Suprapubic skin (tissue), 4 donors: Measurements from ENCODE around the gene IGSF23. TPM values are rescaled to one million over a fixed set of nuclear protein-coding genes. Genes with fewer than 3 reads are reported as not detected.
"Not testable (repeated sequence)": the region's sequence is repeated elsewhere in the genome, so short reads cannot be mapped to it uniquely, and the experiment has no call there.

Experiments
- DNase-seq, 2 donors: peaks; one replicate each; pipeline ENCODE4 v3.0.0-alpha.2; 2019; ENCODE audit warnings: low spot score in 2 of 2
- H3K27ac ChIP-seq: fragments of 200-600 bp; sonication (generic); one replicate; pipeline ENCODE4 v1.5.1; 2019
- H3K27me3 ChIP-seq: fragments of 200-600 bp; sonication (generic); one replicate; pipeline ENCODE4 v1.5.1; 2019
- H3K36me3 ChIP-seq: fragments of 200-600 bp; sonication (generic); one replicate; pipeline ENCODE4 v1.5.1; 2019
- H3K4me1 ChIP-seq: fragments of 200-600 bp; sonication (generic); one replicate; pipeline ENCODE4 v1.5.1; 2019
- H3K4me3 ChIP-seq: fragments of 200-600 bp; sonication (generic); one replicate; pipeline ENCODE4 v1.5.1; 2019; ENCODE audit warnings: mild to moderate bottlenecking
- H3K9me3 ChIP-seq: fragments of 200-600 bp; sonication (generic); one replicate; pipeline ENCODE4 v1.5.1; 2019
- CTCF ChIP-seq, 2 donors: fragments of 200-600 bp in 1 of 2; fragments of 450-650 bp in 1 of 2; sonication (generic) in 1 of 2; IDR thresholded peaks; one replicate each; pipeline ENCODE4 v1.5.1; 2016 to 2019; ENCODE audit warnings: antibody characterized with exemption in 2 of 2, mild to moderate bottlenecking in 1 of 2, moderate library complexity in 1 of 2
- EP300 ChIP-seq: sonication (generic); formaldehyde crosslinking; IDR thresholded peaks from one replicate; pipeline ENCODE4 v1.6.1; 2017; ENCODE audit warnings: antibody characterized with exemption
- POLR2A ChIP-seq, 2 donors: fragments of 450-650 bp; IDR thresholded peaks; one replicate each; pipeline ENCODE4 v1.6.1; 2017; ENCODE audit warnings: antibody characterized with exemption in 2 of 2, mild to moderate bottlenecking in 2 of 2, moderate library complexity in 2 of 2
- POLR2AphosphoS5 ChIP-seq, 3 donors: sonication (generic); formaldehyde crosslinking; IDR thresholded peaks; one replicate each; pipeline ENCODE4 v1.6.1; 2017; ENCODE audit warnings: antibody characterized with exemption in 3 of 3
- WGBS: methylation state at CpG from one replicate; pipeline ENCODE4 v1.1.5; 2018; 5-methylcytosine and 5-hydroxymethylcytosine counted together
- total RNA-seq, 4 donors: library from RNA; depleted of rRNA; stranded (reverse); fragments of >200 nt; gene quantifications; one replicate each; pipeline ENCODE4 v1.1.0, GENCODE V29; 2016

The IGSF23 gene
- total RNA-seq, 4 donors from 2014 or later, result not detected

- TF ChIP-seq POLR2AphosphoS5 (IDR thresholded peaks at IDR 0.05) (no peak), EP300 (no peak), POLR2A (IDR thresholded peaks at IDR 0.05) (no peak), CTCF (IDR thresholded peaks at IDR 0.05) (no peak)
- Histone ChIP-seq H3K9me3 (no peaks in the 10 kb centered on the region), H3K4me1 (no peaks in the 10 kb centered on the region), H3K27me3 (no peaks in the 10 kb centered on the region), H3K27ac (no peak overlapping the region), H3K36me3 (no peaks in the 10 kb centered on the region), H3K4me3 (no peak overlapping the region)
- 75% methylated on average over 4 of the region's 4 CpGs for WGBS
- no peak for DNase-seq
These were observed 10.3 kb downstream of the IGSF23 start for GRCh38 chr19:44623626-44624025.

- no peak for TF ChIP-seq CTCF (IDR thresholded peaks at IDR 0.05)
- no peak for TF ChIP-seq EP300
- no peak for TF ChIP-seq POLR2A (IDR thresholded peaks at IDR 0.05)
- no peak for TF ChIP-seq POLR2AphosphoS5 (IDR thresholded peaks at IDR 0.05)
- Histone ChIP-seq H3K4me1 (no peaks in the 10 kb centered on the region), H3K9me3 (no peaks in the 10 kb centered on the region), H3K36me3 (no peaks in the 10 kb centered on the region), H3K4me3 (no peak overlapping the region), H3K27ac (no peak overlapping the region), H3K27me3 (no peaks in the 10 kb centered on the region)
- no peak for DNase-seq
- 98% methylated on average over 4 of the region's 4 CpGs for WGBS
These were observed 11.5 kb downstream of the IGSF23 start for GRCh38 chr19:44624840-44625354.

GRCh38 chr19:44625637-44626036 lies 12.3 kb downstream of the IGSF23 start:
- H3K4me1 ChIP-seq, DNase-seq, H3K4me3 ChIP-seq, H3K27ac ChIP-seq, H3K27me3 ChIP-seq, H3K36me3 ChIP-seq, H3K9me3 ChIP-seq: not testable (repeated sequence)
- 93% methylated on average over 4 of the region's 4 CpGs for WGBS

GRCh38 chr19:44626048-44626624 lies 12.8 kb downstream of the IGSF23 start:
- 33% methylated on average over 1 of the region's 1 CpG for WGBS
- Histone ChIP-seq H3K4me3 (no peak overlapping the region), H3K36me3 (no peaks in the 10 kb centered on the region), H3K27me3 (no peaks in the 10 kb centered on the region), H3K9me3 (no peaks in the 10 kb centered on the region), H3K27ac (no peak overlapping the region), H3K4me1 (no peaks in the 10 kb centered on the region)
- TF ChIP-seq POLR2AphosphoS5 (IDR thresholded peaks at IDR 0.05) (no peak), EP300 (no peak), CTCF (IDR thresholded peaks at IDR 0.05) (no peak), POLR2A (IDR thresholded peaks at IDR 0.05) (no peak)
- no peak for DNase-seq

- no peak for DNase-seq
- TF ChIP-seq CTCF (IDR thresholded peaks at IDR 0.05) (no peak), POLR2AphosphoS5 (IDR thresholded peaks at IDR 0.05) (no peak), POLR2A (IDR thresholded peaks at IDR 0.05) (no peak), EP300 (no peak)
- Histone ChIP-seq H3K9me3 (no peaks in the 10 kb centered on the region), H3K4me1 (no peaks in the 10 kb centered on the region), H3K4me3 (no peak overlapping the region), H3K36me3 (no peaks in the 10 kb centered on the region), H3K27me3 (no peaks in the 10 kb centered on the region), H3K27ac (no peak overlapping the region)
- 94% methylated on average over 3 of the region's 4 CpGs for WGBS
These were observed 14.3 kb downstream of the IGSF23 start for GRCh38 chr19:44627631-44628030.

GRCh38 chr19:44628793-44629192 lies 15.4 kb downstream of the IGSF23 start:
- WGBS, result 78% methylated on average over 3 of the region's 3 CpGs
- H3K9me3 ChIP-seq, result no peaks in the 10 kb centered on the region
- no peaks in the 10 kb centered on the region for H3K36me3 ChIP-seq
- no peak for DNase-seq
- H3K27me3 ChIP-seq, result no peaks in the 10 kb centered on the region
- H3K4me3 ChIP-seq, result no peak overlapping the region
- H3K4me1 ChIP-seq, result no peaks in the 10 kb centered on the region
- H3K27ac ChIP-seq, result no peak overlapping the region
- TF ChIP-seq EP300, result no peak
- TF ChIP-seq CTCF (IDR thresholded peaks at IDR 0.05), result no peak
- no peak for TF ChIP-seq POLR2AphosphoS5 (IDR thresholded peaks at IDR 0.05)
- no peak for TF ChIP-seq POLR2A (IDR thresholded peaks at IDR 0.05)

- not testable (repeated sequence) for H3K9me3 ChIP-seq, H3K27ac ChIP-seq, H3K4me1 ChIP-seq, H3K36me3 ChIP-seq, DNase-seq, H3K4me3 ChIP-seq, H3K27me3 ChIP-seq
- 79% methylated on average over 8 of the region's 8 CpGs for WGBS
These were observed 18.2 kb downstream of the IGSF23 start for GRCh38 chr19:44631611-44632010.

GRCh38 chr19:44634058-44634457 lies 20.7 kb downstream of the IGSF23 start:
- H3K9me3 ChIP-seq, H3K27ac ChIP-seq, H3K4me1 ChIP-seq, H3K4me3 ChIP-seq, DNase-seq, H3K36me3 ChIP-seq, H3K27me3 ChIP-seq: not testable (repeated sequence)
- 16% methylated on average over 5 of the region's 5 CpGs for WGBS
